HG02623 (cell line): ENCODE results near the gene SCRG1.

ENCODE experiments used
- ATAC-seq: cut with Tn5 transposase; IDR thresholded peaks from one replicate; pipeline ENCODE4 v1.9.1; 2021; ENCODE audit warnings: moderate library complexity; ENCODE audit not compliant: unreplicated experiment

Gene SCRG1

DNA sequence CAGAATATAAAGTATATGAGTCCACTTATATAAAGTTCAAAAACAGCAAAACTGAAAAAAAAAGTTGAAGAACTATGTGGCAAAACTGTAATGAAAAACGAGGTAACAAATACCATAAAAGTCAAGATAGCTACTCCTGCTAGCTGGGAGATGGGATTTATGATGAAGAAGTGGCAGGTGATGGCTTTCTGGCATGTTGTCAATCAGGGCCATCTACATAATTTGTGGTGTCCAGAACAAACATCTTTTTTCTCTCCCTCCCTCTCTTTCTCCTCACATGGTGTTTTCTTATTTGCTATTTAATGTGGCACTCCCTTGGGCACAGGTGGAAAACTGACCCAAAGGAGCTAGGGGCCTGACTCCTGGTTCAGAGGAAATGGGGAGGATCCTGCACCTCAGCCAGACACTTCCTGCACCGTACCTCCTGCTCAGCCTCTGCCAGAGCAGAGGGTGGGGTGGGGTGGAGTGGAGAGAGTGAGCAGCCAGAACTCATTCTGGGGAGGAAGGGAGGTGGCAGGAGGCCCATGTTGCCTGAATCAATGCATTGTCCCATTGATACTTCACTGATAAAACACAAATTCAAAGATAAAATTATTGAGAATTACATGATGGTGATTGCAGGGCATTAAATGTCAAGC lies 33.4 kb downstream of the SCRG1 start:
- no peak for ATAC-seq

DNA sequence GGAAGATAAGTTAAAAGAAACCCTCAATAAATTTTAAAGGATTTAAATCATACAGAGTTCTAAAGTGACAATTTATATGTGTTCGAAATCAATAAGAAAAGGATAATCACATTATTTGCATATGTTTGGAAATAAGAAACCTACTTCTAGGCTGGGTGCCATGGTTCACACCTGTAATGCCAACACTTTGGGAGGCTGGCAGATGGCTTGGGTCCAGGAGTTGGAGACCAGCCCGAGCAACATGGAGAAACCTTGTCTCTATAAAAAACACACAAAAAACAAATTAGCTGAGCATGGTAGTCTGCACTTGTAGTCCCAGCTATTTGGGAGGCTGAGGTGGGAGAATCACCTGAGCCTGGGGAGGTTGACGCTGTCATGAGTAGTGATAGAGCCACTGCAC lies 36.2 kb downstream of the SCRG1 start:
- ATAC-seq = no peak

DNA sequence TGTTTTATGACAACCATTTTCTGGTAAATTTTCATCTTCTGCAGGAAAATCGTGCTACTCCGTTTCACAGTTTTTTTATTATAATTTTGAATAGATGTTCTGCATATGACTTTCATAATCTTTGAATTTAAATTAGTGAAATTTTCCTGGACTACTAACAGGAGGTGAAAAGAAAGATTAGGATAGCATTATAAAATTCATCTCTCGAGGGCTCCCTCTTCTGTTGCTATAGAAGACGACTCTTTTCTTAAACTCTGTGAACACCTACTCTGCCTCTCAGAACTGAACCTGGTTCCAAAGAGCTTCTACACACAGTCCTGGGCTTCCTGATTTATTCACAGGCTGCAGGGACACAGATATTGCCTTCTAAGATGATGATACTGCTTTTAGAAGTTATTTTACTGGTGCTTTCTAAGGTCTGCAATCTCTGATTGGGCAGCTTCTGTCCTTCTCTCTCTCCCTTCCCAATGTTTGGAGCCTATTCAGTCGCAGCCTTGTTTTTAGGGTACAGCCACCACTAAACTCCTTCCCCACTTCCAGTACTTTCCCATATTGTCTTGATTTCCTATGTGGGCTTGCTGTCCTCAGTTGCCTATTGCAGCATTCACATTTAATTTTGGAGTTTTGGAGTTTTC lies 38.2 kb downstream of the SCRG1 start:
- ATAC-seq = no peak

DNA sequence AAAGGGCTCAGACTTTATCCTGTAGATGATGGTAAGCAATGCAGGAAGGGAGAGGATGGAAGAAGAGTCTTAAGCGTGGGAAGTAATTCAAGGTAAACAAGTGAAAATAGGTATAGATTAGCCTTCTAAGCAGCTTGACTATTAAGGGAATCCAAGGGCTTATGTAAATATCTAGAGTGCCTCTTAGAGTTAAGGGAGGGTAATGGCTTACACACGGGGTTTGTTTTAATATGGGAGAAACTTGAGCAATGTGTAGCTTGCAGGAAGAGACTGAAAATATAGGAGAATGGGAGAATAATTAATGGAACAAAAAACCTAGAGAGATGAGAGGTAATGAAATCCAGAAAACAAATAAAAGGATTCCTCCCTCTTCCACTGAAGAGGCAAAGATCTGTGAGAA lies 41.0 kb downstream of the SCRG1 start:
- no peak for ATAC-seq

DNA sequence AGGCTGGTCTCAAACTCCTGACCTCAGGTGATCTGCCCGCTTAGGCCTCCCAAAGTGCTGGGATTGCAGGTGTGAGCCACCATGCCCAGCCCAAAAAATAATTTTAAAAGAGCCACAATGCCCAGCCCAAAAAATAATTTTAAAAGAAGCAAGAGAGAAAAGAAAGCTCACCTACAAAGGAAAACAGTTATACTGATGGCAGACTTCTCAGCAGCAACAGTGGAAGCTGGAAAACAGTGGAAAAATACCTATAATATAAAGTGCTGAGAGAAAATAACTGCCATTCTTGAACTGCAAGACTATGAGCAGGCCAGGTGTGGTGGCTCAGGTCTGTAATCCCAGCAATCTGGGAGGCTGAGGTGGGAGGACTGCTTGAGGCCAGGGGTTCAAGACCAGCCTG lies 51.4 kb downstream of the SCRG1 start:
- no peak for ATAC-seq

DNA sequence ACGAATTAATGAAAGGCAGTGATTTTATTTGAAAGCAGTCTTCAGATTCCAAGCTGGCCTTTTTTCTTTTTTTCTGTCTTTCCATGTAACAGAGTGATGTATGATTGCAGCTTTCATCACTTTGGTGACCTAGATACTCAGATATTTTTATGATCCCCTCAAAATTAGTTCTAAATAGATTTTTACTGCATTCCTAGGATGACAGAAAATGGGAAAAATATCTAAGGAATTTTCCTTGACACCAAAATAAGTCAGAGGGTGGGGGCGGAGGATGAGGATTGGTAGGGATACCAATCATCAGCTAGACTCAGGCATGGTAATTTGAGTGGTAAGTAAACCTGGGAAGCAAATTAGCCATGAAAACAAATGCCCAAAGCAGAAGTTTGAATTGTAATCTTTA lies 52.8 kb downstream of the SCRG1 start:
- ATAC-seq = no peak

DNA sequence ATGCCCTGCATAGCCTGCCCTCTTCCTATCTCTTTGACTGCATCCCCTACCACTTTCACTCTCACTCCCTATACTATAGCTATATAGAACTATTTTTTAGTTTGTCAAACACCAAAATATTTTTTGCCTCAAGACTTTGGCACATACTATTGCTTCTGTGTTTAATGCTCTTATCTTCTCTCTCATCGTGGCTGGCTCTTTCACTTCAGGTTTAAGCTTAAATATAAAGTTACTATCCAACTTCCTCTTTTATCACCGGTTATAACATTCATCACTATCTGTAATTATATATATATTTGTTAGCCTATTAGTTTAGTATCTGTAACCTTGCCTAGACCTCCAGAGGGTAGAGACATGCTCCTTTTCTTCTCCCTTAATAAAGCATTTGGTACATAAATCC lies 53.3 kb downstream of the SCRG1 start:
- no peak for ATAC-seq

DNA sequence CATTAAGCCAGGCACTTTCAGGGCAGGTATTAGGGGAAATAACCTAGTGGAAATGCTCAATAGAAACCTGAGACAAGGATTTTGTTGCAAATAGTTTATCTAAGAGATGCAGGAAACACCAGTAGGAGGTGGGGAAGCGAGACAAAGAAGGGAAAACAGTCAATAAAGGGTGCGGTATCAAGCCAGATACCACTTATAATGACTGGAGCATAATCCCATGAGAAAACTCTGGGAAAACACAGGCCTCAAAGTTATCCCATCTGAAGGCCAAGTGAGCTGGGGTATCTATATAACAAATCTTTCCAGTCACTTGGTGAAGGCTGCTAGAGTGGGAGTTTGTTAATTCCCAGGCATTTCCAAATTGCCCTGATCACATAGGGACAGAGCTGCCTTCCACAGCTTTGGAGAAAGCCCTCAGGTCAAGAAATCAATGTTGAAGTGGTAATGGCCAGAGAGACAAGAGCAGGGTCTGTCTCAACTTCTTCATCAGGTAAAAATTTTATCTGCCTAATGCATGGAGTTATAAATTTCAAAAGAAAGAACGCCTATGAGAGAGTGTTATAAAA lies 55.0 kb downstream of the SCRG1 start:
- no peak for ATAC-seq

DNA sequence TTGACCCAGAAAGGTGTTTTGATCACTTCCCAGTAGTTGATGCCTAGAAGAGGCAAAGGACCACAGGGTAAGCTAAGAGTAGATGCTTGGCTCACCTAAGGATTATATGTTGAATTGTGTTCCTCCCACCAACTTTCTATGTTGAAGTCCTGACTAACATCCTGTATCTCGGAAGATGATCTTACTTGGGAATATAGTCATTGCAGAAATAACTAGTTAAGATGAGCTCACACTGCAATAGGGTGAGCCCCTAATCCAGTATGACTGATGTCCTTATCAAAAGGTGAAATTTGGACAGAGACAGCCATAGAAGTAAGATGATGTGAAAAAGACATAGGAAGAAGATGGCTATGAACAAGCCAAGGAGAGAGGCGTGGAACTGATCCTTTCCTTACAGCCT lies 61.5 kb downstream of the SCRG1 start:
- no peak for ATAC-seq

DNA sequence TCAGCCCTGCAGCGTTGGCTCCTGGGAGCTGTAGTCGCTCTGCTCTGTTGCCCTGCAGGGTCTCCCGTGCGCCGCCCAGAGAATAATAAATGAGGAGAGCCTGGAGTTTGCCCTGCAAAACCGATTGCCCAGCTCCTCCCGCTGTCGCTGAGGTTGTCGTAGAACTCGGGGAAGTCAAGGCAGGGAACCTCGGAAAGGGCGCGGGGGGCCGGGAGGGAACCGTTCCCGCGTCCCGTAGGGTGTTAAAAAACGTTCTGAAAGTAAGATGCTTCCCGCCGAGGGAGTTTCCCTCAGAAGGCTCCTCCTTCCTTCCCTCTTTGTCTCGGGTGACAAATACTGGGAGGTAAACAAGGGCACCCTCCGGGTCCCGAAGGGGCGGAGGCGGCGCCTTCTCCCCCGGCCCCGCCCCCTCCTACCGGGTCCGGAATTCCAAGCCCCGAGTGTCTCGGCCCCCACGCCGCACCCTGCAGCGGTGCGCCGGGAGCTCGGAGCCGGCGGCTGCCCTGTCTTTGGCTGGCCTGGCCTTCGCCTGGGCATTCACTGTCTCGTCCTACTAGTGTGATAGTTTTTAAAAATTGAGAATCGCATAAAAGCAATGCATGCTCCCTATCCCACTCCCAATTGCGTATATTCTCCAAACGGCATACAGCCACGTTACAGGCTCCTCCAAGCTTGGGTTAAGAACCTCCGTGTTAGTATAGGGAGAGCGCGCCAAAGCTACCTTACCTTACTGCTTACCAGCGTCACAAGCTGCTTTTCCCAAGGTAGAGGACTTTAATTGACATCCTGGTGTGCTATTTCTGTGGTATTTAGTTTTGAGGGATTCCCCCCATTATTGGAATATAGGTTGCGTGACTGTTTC lies 63.8 kb downstream of the SCRG1 start:
- ATAC-seq = peak; percentile 25
